Type B pancreatic cell (in vitro differentiated cells): ENCODE results near the gene PGS1. TPM values are rescaled to one million over a fixed set of nuclear protein-coding genes. Genes with fewer than 3 reads are reported as not detected.

ENCODE experiments used
- DNase-seq: peaks from one replicate; pipeline ENCODE4 v3.0.0; 2021; ENCODE audit warnings: mixed read lengths; ENCODE audit not compliant: unreplicated experiment; ENCODE audit errors: extremely low spot score
- H3K27ac Mint-ChIP-seq: 2 replicates; pipeline ENCODE4 v1.8.0; 2021; ENCODE audit warnings: mild to moderate bottlenecking, mixed read lengths
- H3K27me3 Mint-ChIP-seq: 2 replicates; pipeline ENCODE4 v1.8.0; 2021; ENCODE audit warnings: mixed read lengths
- H3K36me3 Mint-ChIP-seq: 2 replicates; pipeline ENCODE4 v1.8.0; 2021; ENCODE audit warnings: mixed read lengths
- H3K4me1 Mint-ChIP-seq: one replicate; pipeline ENCODE4 v1.8.0; 2021; ENCODE audit warnings: mixed read lengths; ENCODE audit not compliant: unreplicated experiment
- H3K4me3 Mint-ChIP-seq: 2 replicates; pipeline ENCODE4 v1.8.0; 2021; ENCODE audit warnings: mild to moderate bottlenecking, mixed read lengths
- H3K9me3 Mint-ChIP-seq: 2 replicates; pipeline ENCODE4 v1.8.0; 2021; ENCODE audit warnings: mixed read lengths
- CTCF ChIP-seq: fragments of 200-600 bp; sonication (generic); conservative IDR thresholded peaks from 2 replicates; pipeline ENCODE4 v1.5.0; 2021; ENCODE audit warnings: antibody characterized with exemption, mild to moderate bottlenecking
- total RNA-seq: library from RNA; stranded (reverse); gene quantifications from 2 replicates; pipeline ENCODE4 v1.2.1, GENCODE V29; 2021; ENCODE audit warnings: low replicate concordance

PGS1 gene
- total RNA-seq, 1 donor from 2014 or later, result 54.8 TPM

- no peak for DNase-seq
- H3K27ac Mint-ChIP-seq, result peak overlapping the region; percentile 97
Measured at GRCh38 chr17:78374631-78375274, 3.7 kb upstream of the PGS1 start.

GRCh38 chr17:78375401-78376151 lies 2.9 kb upstream of the PGS1 start:
- no peak for TF ChIP-seq CTCF
- Mint-ChIP-seq H3K36me3 (peaks cover 4% of the 10 kb centered on the region), H3K9me3 (no peaks in the 10 kb centered on the region), H3K27ac (peak overlapping the region; percentile 97), H3K4me1 (peaks cover 50% of the 10 kb centered on the region), H3K4me3 (peak overlapping the region; percentile 76), H3K27me3 (no peaks in the 10 kb centered on the region)
- DNase-seq, result no peak

More at GRCh38 chr17:78374631-78375274, 3.7 kb upstream of the PGS1 start:
- peaks cover 4% of the 10 kb centered on the region for H3K36me3 Mint-ChIP-seq
- peaks cover 50% of the 10 kb centered on the region for H3K4me1 Mint-ChIP-seq
- TF ChIP-seq CTCF, result no peak
- H3K4me3 Mint-ChIP-seq, result peak overlapping the region; percentile 76
- no peaks in the 10 kb centered on the region for H3K9me3 Mint-ChIP-seq
- H3K27me3 Mint-ChIP-seq, result no peaks in the 10 kb centered on the region

GRCh38 chr17:78376161-78376560 lies 2.3 kb upstream of the PGS1 start:
- Mint-ChIP-seq H3K9me3 (no peaks in the 10 kb centered on the region), H3K27ac (peak overlapping the region; percentile 97), H3K36me3 (peaks cover 4% of the 10 kb centered on the region), H3K4me3 (peak overlapping the region; percentile 66), H3K4me1 (peaks cover 53% of the 10 kb centered on the region), H3K27me3 (no peaks in the 10 kb centered on the region)
- TF ChIP-seq CTCF, result no peak
- no peak for DNase-seq

DNA sequence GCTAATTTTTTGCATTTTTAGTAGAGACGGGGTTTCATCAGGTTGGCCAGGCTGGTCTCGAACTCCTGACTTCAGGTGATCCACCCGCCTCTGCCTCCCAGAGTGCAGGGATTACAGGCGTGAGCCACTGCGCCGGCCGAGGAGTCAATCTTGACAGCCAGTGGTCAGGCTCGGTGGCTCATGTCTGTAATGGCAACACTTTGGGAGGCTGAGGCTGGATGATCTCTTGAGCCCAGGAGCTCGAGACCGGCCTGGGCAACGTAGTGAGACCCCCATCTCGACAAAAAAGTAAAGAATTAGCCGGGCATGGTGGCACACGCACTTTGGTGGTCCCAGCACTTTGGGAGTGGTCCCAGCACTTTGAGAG lies 608 bp upstream of the PGS1 start:
- no peak for TF ChIP-seq CTCF
- no peaks in the 10 kb centered on the region for H3K9me3 Mint-ChIP-seq
- peak overlapping the region; percentile 81 for H3K27ac Mint-ChIP-seq
- no peaks in the 10 kb centered on the region for H3K27me3 Mint-ChIP-seq
- H3K4me1 Mint-ChIP-seq, result peaks cover 60% of the 10 kb centered on the region
- H3K36me3 Mint-ChIP-seq, result peaks cover 12% of the 10 kb centered on the region
- no peak for DNase-seq
- peak overlapping the region; percentile 98 for H3K4me3 Mint-ChIP-seq

GRCh38 chr17:78379131-78379491 lies 662 bp downstream of the PGS1 start:
- Mint-ChIP-seq H3K9me3 (no peaks in the 10 kb centered on the region), H3K36me3 (peaks cover 12% of the 10 kb centered on the region), H3K27ac (peak overlapping the region; percentile 89), H3K4me1 (peaks cover 62% of the 10 kb centered on the region), H3K27me3 (no peaks in the 10 kb centered on the region), H3K4me3 (peak overlapping the region; percentile 98)
- no peak for TF ChIP-seq CTCF
- DNase-seq, result no peak
